K562 (cell line): Measurements from ENCODE around the gene NIPAL3. TPM values are rescaled to one million over a fixed set of nuclear protein-coding genes. Genes with fewer than 3 reads are reported as not detected.

Experiments
- ATF1 ChIP-seq, 2 experiments: fragments of 450-650 bp in 1 of 2; IDR thresholded peaks; 2 replicates each; pipeline ENCODE4 v1.6.1; 2016; ENCODE audit warnings: missing compliant biosample characterization in 1 of 2, missing genetic modification characterization in 1 of 2
- CEBPG ChIP-seq, 3 experiments: fragments of 200-800 bp in 1 of 3; sonication (Bioruptor generic) in 1 of 3; sonication (generic) in 1 of 3; formaldehyde crosslinking in 1 of 3; IDR thresholded peaks in 2 of 3; conservative IDR thresholded peaks in 1 of 3; 2 replicates each; pipeline versions ENCODE4 v1.6.1 to v1.8.0; 2016 to 2022; ENCODE audit warnings: missing compliant biosample characterization in 2 of 3, missing genetic modification characterization in 2 of 3, mild to moderate bottlenecking in 1 of 3, missing genetic modification reagents in 1 of 3
- ELF1 ChIP-seq: fragments of 200-800 bp; sonication (Bioruptor generic); IDR thresholded peaks from 2 replicates; pipeline ENCODE4 v1.6.1; 2016; ENCODE audit warnings: missing genetic modification characterization, missing compliant biosample characterization
- EP300 ChIP-seq: IDR thresholded peaks from 2 replicates; pipeline ENCODE4 v1.6.1; 2012; ENCODE audit warnings: low read length, improper control_type of control experiment
- HDAC3 ChIP-seq: fragments of 450-650 bp; IDR thresholded peaks from 2 replicates; pipeline ENCODE4 v1.6.1; 2018; ENCODE audit warnings: borderline replicate concordance, mild to moderate bottlenecking, moderate library complexity; ENCODE audit not compliant: partially characterized antibody
- HNRNPH1 ChIP-seq: fragments of 200-400 bp; formaldehyde crosslinking; optimal IDR thresholded peaks from 2 replicates; pipeline ENCODE3; 2017; ENCODE audit warnings: low read depth, mild to moderate bottlenecking, low read length, moderate library complexity
- HOXB6 ChIP-seq: fragments of 250-450 bp; sonication (Bioruptor Pico); IDR thresholded peaks from 2 replicates; pipeline ENCODE4 v1.5.1; 2022; ENCODE audit warnings: mild to moderate bottlenecking, borderline replicate concordance
- RCOR1 ChIP-seq, 2 experiments: IDR thresholded peaks; 2 replicates each; pipeline ENCODE4 v1.6.1; 2012; ENCODE audit warnings: low read depth in 2 of 2, low read length in 2 of 2, borderline replicate concordance in 1 of 2, improper control_type of control experiment in 1 of 2
- SLC30A9 ChIP-seq: fragments of 250-450 bp; sonication (Bioruptor Pico); IDR thresholded peaks from 2 replicates; pipeline ENCODE4 v1.8.0; 2022; ENCODE audit warnings: mild to moderate bottlenecking, moderate library complexity
- TOE1 ChIP-seq, 2 experiments: fragments of 450-650 bp in 1 of 2; sonication (generic) in 1 of 2; formaldehyde crosslinking in 1 of 2; IDR thresholded peaks; 2 replicates each; pipeline versions ENCODE4 v1.7.1 to v1.8.0; 2016 to 2022; ENCODE audit warnings: borderline replicate concordance in 2 of 2, mild to moderate bottlenecking in 2 of 2, antibody characterized with exemption in 1 of 2, inconsistent platforms in 1 of 2, low read depth in 1 of 2, missing genetic modification reagents in 1 of 2, moderate library complexity in 1 of 2
- TRIM24 ChIP-seq, 2 experiments: fragments of 450-650 bp; IDR thresholded peaks; 2 replicates each; pipeline ENCODE4 v1.6.1; 2016
- ZHX1 ChIP-seq: fragments of 150-350 bp; conservative IDR thresholded peaks from 2 replicates; pipeline ENCODE4 v1.6.1; 2014; ENCODE audit warnings: low read length
- ZNF140 ChIP-seq: fragments of 250-450 bp; sonication (Bioruptor Pico); IDR thresholded peaks from 2 replicates; pipeline ENCODE4 v1.8.0; 2021; ENCODE audit warnings: moderate library complexity, mild to moderate bottlenecking, inconsistent platforms
- ZNF175 ChIP-seq: fragments of 200-800 bp; sonication (Bioruptor generic); IDR thresholded peaks from 2 replicates; pipeline ENCODE4 v1.6.1; 2016; ENCODE audit warnings: low read depth, mild to moderate bottlenecking, missing genetic modification characterization, missing compliant biosample characterization
- ZNF212 ChIP-seq: fragments of 450-650 bp; formaldehyde crosslinking; IDR thresholded peaks from 2 replicates; pipeline ENCODE4 v1.4.0; 2020; ENCODE audit warnings: mild to moderate bottlenecking
- polyA plus RNA-seq, 8 experiments: library from polyadenylated mRNA; depleted of rRNA in 4 of 8; stranded (reverse) in 5 of 8; unstranded in 3 of 8; fragments of >200 nt; fragmentation: Nextera tagmentation in 2 of 8; fragmentation: Illumina TruSeq in 1 of 8; extraction: Ambion mirVana in 2 of 8; extraction: Trizol in 1 of 8; gene quantifications; 2 replicates each; pipeline versions ENCODE4 v1.2.1 to v1.2.3, GENCODE V29; 2011 to 2014; ENCODE audit warnings: inconsistent platforms in 1 of 8, missing spikeins in 1 of 8
- total RNA-seq, 7 experiments: library from RNA; depleted of rRNA in 6 of 7; stranded (reverse); fragments of >200 nt in 6 of 7; fragmentation: Illumina TruSeq in 2 of 7; extraction: Trizol in 2 of 7; gene quantifications; 2 replicates each; pipeline versions ENCODE4 v1.2.1 to v1.2.3, GENCODE V29; 2011 to 2021; ENCODE audit warnings: low replicate concordance in 1 of 7
- TF ChIP-seq, protein P1 (sequence below): fragments of 450-650 bp; IDR thresholded peaks from 2 replicates; pipeline ENCODE4 v1.7.0; 2016; ENCODE audit warnings: borderline replicate concordance
- TF ChIP-seq, protein P2 (sequence below): fragments of 250-450 bp; sonication (Bioruptor Pico); IDR thresholded peaks from 2 replicates; pipeline ENCODE4 v1.6.1; 2021; ENCODE audit warnings: mild to moderate bottlenecking
- TF ChIP-seq, protein P3 (sequence below): sonication (generic); formaldehyde crosslinking; IDR thresholded peaks from 2 replicates; pipeline ENCODE4 v1.8.1; 2023; ENCODE audit warnings: mild to moderate bottlenecking, missing genetic modification reagents

Gene NIPAL3
- total and polyA plus RNA-seq, 9 of the 15 experiments (the other 6 are each of a cell fraction or from before 2014, with no cell fraction given) = 10.5 to 26.3 (median 16.0) TPM

DNA sequence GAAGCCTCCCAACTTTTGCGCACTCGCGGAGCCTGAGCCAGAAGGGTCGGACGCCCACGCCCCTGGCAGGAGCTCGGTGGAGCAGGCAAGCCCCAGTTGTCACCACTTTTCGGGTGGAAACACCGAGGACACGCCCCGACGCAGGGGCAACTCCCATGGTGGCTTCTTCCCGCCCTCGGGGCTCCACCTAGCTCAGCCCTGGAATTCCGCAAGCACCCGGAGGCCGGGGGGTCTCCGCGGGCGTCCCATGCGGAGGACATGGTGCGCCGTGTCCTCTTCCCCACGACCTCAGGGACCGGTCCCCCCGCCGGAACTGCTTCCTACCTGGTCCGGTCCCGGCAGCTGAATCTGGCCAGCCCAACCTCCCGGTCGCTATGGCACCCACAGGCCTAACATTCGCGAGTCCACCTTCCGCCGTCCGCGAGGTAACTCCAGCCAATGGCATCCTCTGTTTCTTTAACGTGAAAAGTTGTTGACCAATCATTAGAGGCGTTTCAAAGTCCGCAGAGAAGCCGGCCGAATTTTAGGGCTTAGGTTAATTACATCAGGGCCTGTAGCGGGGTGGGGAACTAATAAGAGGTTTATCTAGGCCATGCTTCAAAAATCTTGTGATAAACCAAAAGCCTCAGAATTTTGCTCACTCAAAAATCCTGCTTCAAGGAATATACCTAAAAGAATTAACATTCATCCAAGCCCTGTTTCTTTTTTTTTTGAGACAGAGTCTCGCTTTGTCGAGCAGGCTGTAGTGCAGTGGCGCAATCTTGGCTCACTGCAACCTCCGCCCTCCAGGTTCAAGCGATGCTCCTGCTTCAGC, 2.0 kb upstream of the NIPAL3 start, which contains the start of gene STPG1 (continued):
- TF ChIP-seq ZNF140 (CRISPR knock-in tag) (no peak), CEBPG (CRISPR knock-in tag; IDR thresholded peaks at IDR 0.05) (peak; percentile 70; the same call in 1 of the 2 replicates), CEBPG (tag; conservative IDR thresholded peaks at IDR 0.05 in 1 of 2, IDR thresholded peaks at IDR 0.05 in 1 of 2) (peak; percentile 66 to 68), ZNF175 (no peak), HDAC3 (no peak), ZNF212 (no peak), TOE1 (IDR thresholded peaks at IDR 0.05; ENCODE audit: borderline replicate concordance) (no peak; the same call in 1 of the 2 replicates), TOE1 (CRISPR knock-in tag; IDR thresholded peaks at IDR 0.05; ENCODE audit: borderline replicate concordance, low read depth) (0 out of 2 replicates have a peak, but pooled peaks have one; percentile 26), HOXB6 (CRISPR knock-in tag) (no peak), SLC30A9 (CRISPR knock-in tag) (no peak), ZHX1 (peak; percentile 75; the same call in 1 of the 2 replicates), ELF1 (tag) (0 out of 2 replicates have a peak, but pooled peaks have one; percentile 45), EP300 (no peak), RCOR1 (IDR thresholded peaks at IDR 0.05; ENCODE audit: borderline replicate concordance in 1 of 2, low read depth in 2 of 2, low read length in 2 of 2) (peak in 1 of 2 experiments; percentile 76; a peak in 2 of 4 replicates), ATF1 (CRISPR knock-in tag; IDR thresholded peaks at IDR 0.05) (no peak), ATF1 (tag; IDR thresholded peaks at IDR 0.05) (peak; percentile 54), TRIM24 (IDR thresholded peaks at IDR 0.05) (peak in 1 of 2 experiments; percentile 51; a peak in 2 of 4 replicates), HNRNPH1 (no peak)
- TF ChIP-seq, protein P1, sequence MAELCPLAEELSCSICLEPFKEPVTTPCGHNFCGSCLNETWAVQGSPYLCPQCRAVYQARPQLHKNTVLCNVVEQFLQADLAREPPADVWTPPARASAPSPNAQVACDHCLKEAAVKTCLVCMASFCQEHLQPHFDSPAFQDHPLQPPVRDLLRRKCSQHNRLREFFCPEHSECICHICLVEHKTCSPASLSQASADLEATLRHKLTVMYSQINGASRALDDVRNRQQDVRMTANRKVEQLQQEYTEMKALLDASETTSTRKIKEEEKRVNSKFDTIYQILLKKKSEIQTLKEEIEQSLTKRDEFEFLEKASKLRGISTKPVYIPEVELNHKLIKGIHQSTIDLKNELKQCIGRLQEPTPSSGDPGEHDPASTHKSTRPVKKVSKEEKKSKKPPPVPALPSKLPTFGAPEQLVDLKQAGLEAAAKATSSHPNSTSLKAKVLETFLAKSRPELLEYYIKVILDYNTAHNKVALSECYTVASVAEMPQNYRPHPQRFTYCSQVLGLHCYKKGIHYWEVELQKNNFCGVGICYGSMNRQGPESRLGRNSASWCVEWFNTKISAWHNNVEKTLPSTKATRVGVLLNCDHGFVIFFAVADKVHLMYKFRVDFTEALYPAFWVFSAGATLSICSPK = no peak
- TF ChIP-seq, protein P2, sequence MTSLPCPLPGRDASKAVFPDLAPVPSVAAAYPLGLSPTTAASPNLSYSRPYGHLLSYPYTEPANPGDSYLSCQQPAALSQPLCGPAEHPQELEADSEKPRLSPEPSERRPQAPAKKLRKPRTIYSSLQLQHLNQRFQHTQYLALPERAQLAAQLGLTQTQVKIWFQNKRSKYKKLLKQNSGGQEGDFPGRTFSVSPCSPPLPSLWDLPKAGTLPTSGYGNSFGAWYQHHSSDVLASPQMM (CRISPR knock-in tag) = no peak
- TF ChIP-seq, protein P3, sequence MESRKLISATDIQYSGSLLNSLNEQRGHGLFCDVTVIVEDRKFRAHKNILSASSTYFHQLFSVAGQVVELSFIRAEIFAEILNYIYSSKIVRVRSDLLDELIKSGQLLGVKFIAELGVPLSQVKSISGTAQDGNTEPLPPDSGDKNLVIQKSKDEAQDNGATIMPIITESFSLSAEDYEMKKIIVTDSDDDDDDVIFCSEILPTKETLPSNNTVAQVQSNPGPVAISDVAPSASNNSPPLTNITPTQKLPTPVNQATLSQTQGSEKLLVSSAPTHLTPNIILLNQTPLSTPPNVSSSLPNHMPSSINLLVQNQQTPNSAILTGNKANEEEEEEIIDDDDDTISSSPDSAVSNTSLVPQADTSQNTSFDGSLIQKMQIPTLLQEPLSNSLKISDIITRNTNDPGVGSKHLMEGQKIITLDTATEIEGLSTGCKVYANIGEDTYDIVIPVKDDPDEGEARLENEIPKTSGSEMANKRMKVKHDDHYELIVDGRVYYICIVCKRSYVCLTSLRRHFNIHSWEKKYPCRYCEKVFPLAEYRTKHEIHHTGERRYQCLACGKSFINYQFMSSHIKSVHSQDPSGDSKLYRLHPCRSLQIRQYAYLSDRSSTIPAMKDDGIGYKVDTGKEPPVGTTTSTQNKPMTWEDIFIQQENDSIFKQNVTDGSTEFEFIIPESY (CRISPR knock-in tag) = no peak
